HepG2 (cell line): Measurements from ENCODE around the gene FAM193A.

ENCODE experiments used
- ATF2 ChIP-seq: sonication (generic); formaldehyde crosslinking; IDR thresholded peaks from 2 replicates; pipeline ENCODE4 v1.4.0; 2020; ENCODE audit warnings: missing genetic modification reagents
- ESRRA ChIP-seq: sonication (generic); formaldehyde crosslinking; IDR thresholded peaks from 2 replicates; pipeline ENCODE4 v1.5.1; 2020; ENCODE audit warnings: mild to moderate bottlenecking, low read depth, missing genetic modification reagents
- EZH2 ChIP-seq: conservative IDR thresholded peaks from 2 replicates; pipeline ENCODE4 v1.6.1; 2012; ENCODE audit warnings: mild to moderate bottlenecking, low read depth, low read length, moderate library complexity
- KLF12 ChIP-seq: sonication (generic); formaldehyde crosslinking; IDR thresholded peaks from 2 replicates; pipeline ENCODE4 v1.4.0; 2020; ENCODE audit warnings: missing genetic modification reagents, borderline replicate concordance
- NR2C2 ChIP-seq: sonication (generic); formaldehyde crosslinking; IDR thresholded peaks from 2 replicates; pipeline ENCODE4 v1.4.0; 2020; ENCODE audit warnings: missing genetic modification reagents, mild to moderate bottlenecking, moderate library complexity, borderline replicate concordance
- RARG ChIP-seq: sonication (generic); formaldehyde crosslinking; IDR thresholded peaks from 2 replicates; pipeline ENCODE4 v1.4.0; 2020; ENCODE audit warnings: low read depth, mild to moderate bottlenecking, missing genetic modification reagents
- SP1 ChIP-seq, 2 experiments: fragments of 450-650 bp in 1 of 2; sonication (generic) in 1 of 2; formaldehyde crosslinking in 1 of 2; IDR thresholded peaks; 2 replicates each; pipeline versions ENCODE4 v1.4.0 to v1.6.1; 2016 to 2020; ENCODE audit warnings: missing genetic modification reagents in 1 of 2
- TBL1XR1 ChIP-seq: fragments of 150-350 bp; IDR thresholded peaks from 2 replicates; pipeline ENCODE4 v1.6.1; 2014; ENCODE audit warnings: borderline replicate concordance, low read length; ENCODE audit not compliant: partially characterized antibody
- YY1 ChIP-seq: IDR thresholded peaks from 2 replicates; pipeline ENCODE4 v1.6.1; 2011; ENCODE audit warnings: low read length, low read depth, moderate library complexity, mild to moderate bottlenecking; ENCODE audit not compliant: insufficient read depth, insufficient replicate concordance
- ZMAT5 ChIP-seq: sonication (generic); formaldehyde crosslinking; IDR thresholded peaks from 2 replicates; pipeline ENCODE4 v1.5.0; 2020; ENCODE audit warnings: mild to moderate bottlenecking, low read depth, missing genetic modification reagents, borderline replicate concordance
- ZNF224 ChIP-seq: sonication (generic); formaldehyde crosslinking; IDR thresholded peaks from 2 replicates; pipeline ENCODE4 v1.5.0; 2020; ENCODE audit warnings: mild to moderate bottlenecking, missing genetic modification reagents
- ZNF253 ChIP-seq: sonication (generic); formaldehyde crosslinking; IDR thresholded peaks from 2 replicates; pipeline ENCODE4 v1.8.0; 2022; ENCODE audit warnings: mild to moderate bottlenecking, missing genetic modification reagents, borderline replicate concordance
- ZNF274 ChIP-seq: sonication (generic); formaldehyde crosslinking; IDR thresholded peaks from 2 replicates; pipeline ENCODE4 v1.5.1; 2020; ENCODE audit warnings: mild to moderate bottlenecking, missing genetic modification reagents
- ZNF33B ChIP-seq: sonication (generic); formaldehyde crosslinking; IDR thresholded peaks from 2 replicates; pipeline ENCODE4 v1.5.1; 2020; ENCODE audit warnings: mild to moderate bottlenecking, missing genetic modification reagents

GRCh38 chr4:2728221-2728620 is 191.8 kb downstream of the FAM193A start:
- TF ChIP-seq KLF12: no peak
- TF ChIP-seq ATF2: no peak
- TF ChIP-seq ZNF224 (CRISPR knock-in tag): no peak
- no peak for TF ChIP-seq SP1 (IDR thresholded peaks at IDR 0.05)
- TF ChIP-seq SP1 (CRISPR knock-in tag; IDR thresholded peaks at IDR 0.05): no peak
- TF ChIP-seq ZNF253 (CRISPR knock-in tag): no peak
- TF ChIP-seq ESRRA (CRISPR knock-in tag): no peak
- no peak for TF ChIP-seq YY1
- no peak for TF ChIP-seq TBL1XR1
- no peak for TF ChIP-seq ZMAT5 (CRISPR knock-in tag)
- TF ChIP-seq ZNF274 (CRISPR knock-in tag): no peak
- no peak for TF ChIP-seq EZH2
- no peak for TF ChIP-seq ZNF33B
- no peak for TF ChIP-seq RARG
- TF ChIP-seq NR2C2 (CRISPR knock-in tag): no peak
